ENCODE results near the gene C2orf76. TPM values are rescaled to one million over a fixed set of nuclear protein-coding genes. Genes with fewer than 3 reads are reported as not detected.

Gene C2orf76
- total RNA-seq, 1 experiment from 2014 or later: 5.7 TPM

DNA sequence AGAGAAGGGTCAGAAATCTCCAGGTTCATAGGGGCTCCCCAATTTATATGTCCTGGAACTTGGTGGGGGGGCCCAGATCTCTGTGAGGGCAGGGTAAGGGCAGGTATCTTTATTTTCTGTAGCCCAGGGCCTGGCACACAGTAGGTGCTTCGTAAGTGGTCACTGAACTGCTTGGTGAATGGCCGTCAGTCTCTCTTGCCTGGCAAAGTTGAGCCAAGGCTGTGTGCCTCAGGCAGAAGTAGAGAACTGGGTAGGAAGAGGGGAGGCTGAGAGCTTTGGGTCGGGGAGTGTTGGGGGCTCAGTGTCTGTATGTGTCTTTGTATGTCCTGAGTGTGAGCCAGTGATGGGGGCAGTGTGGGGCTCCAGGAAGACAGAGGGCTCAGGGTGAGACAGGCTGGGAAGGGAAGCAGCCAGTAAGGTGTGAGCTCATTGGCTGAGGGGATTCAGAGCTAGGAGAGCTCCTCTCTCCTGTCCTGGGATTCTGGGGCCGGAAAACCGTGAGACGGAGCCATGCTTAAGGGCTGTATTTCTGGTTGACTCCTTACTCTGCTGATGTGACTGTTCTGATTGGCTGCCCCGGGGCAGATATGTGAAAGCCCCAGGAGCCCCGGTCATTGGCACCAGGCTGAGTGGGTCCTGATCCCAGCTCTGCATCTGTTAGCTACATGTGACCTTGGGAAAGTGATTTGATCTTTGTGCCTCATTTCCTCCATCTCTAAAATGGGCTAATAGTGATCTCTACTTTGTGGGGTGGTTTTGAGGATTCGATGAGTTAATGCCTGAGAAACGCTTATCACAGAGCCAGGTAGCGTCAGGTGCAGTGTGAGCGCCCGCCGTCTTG is 112.7 kb downstream of the C2orf76 start:
- no peak overlapping the region for H3K4me2 ChIP-seq (ENCODE audit: insufficient read depth, insufficient read length, low read length)
- no peak overlapping the region for H3K4ac ChIP-seq (ENCODE audit: low read depth, low read length)
- no peaks in the 10 kb centered on the region for H3K23me2 ChIP-seq (ENCODE audit: insufficient read length, low read depth, low read length, poor library complexity, severe bottlenecking)
- no peaks in the 10 kb centered on the region; the same call in 1 of the 2 replicates for H3K4me1 ChIP-seq (ENCODE audit: insufficient read depth, low read length)
- H4K20me1 ChIP-seq (ENCODE audit: control insufficient read depth, insufficient read depth, insufficient read length): no peaks in the 10 kb centered on the region
- H2AFZ ChIP-seq (ENCODE audit: low read length): no peak overlapping the region
- no peak overlapping the region for H4K8ac ChIP-seq (replicated peaks; ENCODE audit: insufficient read length, low read depth, low read length)
- no peak overlapping the region for H3K14ac ChIP-seq (ENCODE audit: insufficient read depth, low read length)
- no peak overlapping the region for H4K91ac ChIP-seq (ENCODE audit: insufficient read length, low read depth, low read length)
- TF ChIP-seq, protein P1, sequence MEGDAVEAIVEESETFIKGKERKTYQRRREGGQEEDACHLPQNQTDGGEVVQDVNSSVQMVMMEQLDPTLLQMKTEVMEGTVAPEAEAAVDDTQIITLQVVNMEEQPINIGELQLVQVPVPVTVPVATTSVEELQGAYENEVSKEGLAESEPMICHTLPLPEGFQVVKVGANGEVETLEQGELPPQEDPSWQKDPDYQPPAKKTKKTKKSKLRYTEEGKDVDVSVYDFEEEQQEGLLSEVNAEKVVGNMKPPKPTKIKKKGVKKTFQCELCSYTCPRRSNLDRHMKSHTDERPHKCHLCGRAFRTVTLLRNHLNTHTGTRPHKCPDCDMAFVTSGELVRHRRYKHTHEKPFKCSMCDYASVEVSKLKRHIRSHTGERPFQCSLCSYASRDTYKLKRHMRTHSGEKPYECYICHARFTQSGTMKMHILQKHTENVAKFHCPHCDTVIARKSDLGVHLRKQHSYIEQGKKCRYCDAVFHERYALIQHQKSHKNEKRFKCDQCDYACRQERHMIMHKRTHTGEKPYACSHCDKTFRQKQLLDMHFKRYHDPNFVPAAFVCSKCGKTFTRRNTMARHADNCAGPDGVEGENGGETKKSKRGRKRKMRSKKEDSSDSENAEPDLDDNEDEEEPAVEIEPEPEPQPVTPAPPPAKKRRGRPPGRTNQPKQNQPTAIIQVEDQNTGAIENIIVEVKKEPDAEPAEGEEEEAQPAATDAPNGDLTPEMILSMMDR (conservative IDR thresholded peaks at IDR 0.05): no peak
- no peak overlapping the region for H3K27ac ChIP-seq (ENCODE audit: insufficient read length, low read depth, low read length)
- H3T11ph ChIP-seq (ENCODE audit: low read length): no peak overlapping the region
- no peaks in the 10 kb centered on the region for H3K79me2 ChIP-seq (ENCODE audit: insufficient read depth, low read length)
- no peak overlapping the region for H2BK20ac ChIP-seq (ENCODE audit: low read depth, low read length, poor library complexity, severe bottlenecking)
- H2BK12ac ChIP-seq (ENCODE audit: insufficient read length, low read depth, low read length): no peak overlapping the region
- H3K9me3 ChIP-seq (ENCODE audit: control insufficient read depth, low read depth, low read length): no peaks in the 10 kb centered on the region
- H3K23ac ChIP-seq (ENCODE audit: insufficient read length, low read depth, low read length): no peak overlapping the region
- H2BK120ac ChIP-seq (ENCODE audit: low read depth, low read length, poor library complexity, severe bottlenecking): no peak overlapping the region
- peaks cover 16 to 35% (median 20%) of the 10 kb centered on the region in 3 experiments for H3K36me3 Mint-ChIP-seq (ENCODE audit: insufficient read depth in 1 of 3, low read depth in 3 of 3)
- H3K27ac Mint-ChIP-seq: peak overlapping the region; percentile 35 to 97 (median 97); a peak in 6 of 7 replicates
- H3K56ac ChIP-seq (ENCODE audit: insufficient read length, low read depth, low read length): no peak overlapping the region
- H2AK5ac ChIP-seq (ENCODE audit: insufficient read length, low read length): no peak overlapping the region
- H3K18ac ChIP-seq (ENCODE audit: insufficient read length, low read depth, low read length): no peak overlapping the region
- DNase-seq: peak; percentile 19
- H3K79me1 ChIP-seq (ENCODE audit: insufficient read depth, low read depth, low read length, poor library complexity, severe bottlenecking): no peaks in the 10 kb centered on the region
- H4K5ac ChIP-seq (ENCODE audit: insufficient read length, low read depth, low read length): no peak overlapping the region
- H3K9ac ChIP-seq (ENCODE audit: extremely low read depth, insufficient read length, low read length): no peak overlapping the region
- WGBS (ENCODE audit: extremely low coverage, insufficient read length, low lambda C conversion rate): no CpG with 5 or more reads among the region's 14 CpGs
- H3K4me1 Mint-ChIP-seq: peaks cover 61 to 72% of the 10 kb centered on the region in 2 experiments
- H2BK5ac ChIP-seq (ENCODE audit: insufficient read length, low read length): no peak overlapping the region
- H2BK15ac ChIP-seq (ENCODE audit: low read depth, low read length): no peak overlapping the region
- no peaks in the 10 kb centered on the region for H3K27me3 Mint-ChIP-seq (ENCODE audit: low read depth)
- H3K27me3 ChIP-seq (ENCODE audit: insufficient read depth, low read length): no peaks in the 10 kb centered on the region
- no peaks in the 10 kb centered on the region for H3K9me3 Mint-ChIP-seq
- peak overlapping the region in 1 of 2 experiments; percentile 22; a peak in 1 of 5 replicates for H3K4me3 Mint-ChIP-seq

Measured in H9 (cell line).